Lower leg skin (tissue), 3 donors: ENCODE results near the gene BNC2.

Experiments used
- CTCF ChIP-seq, 3 donors: fragments of 450-650 bp; IDR thresholded peaks; one replicate each; pipeline ENCODE4 v1.5.1; 2016; ENCODE audit warnings: antibody characterized with exemption in 3 of 3, mild to moderate bottlenecking in 3 of 3, moderate library complexity in 2 of 3
- POLR2A ChIP-seq, 2 donors: fragments of 450-650 bp; IDR thresholded peaks; one replicate each; pipeline ENCODE4 v1.6.1; 2016 to 2017; ENCODE audit warnings: antibody characterized with exemption in 2 of 2, mild to moderate bottlenecking in 1 of 2, moderate library complexity in 1 of 2

- no peak for TF ChIP-seq CTCF (IDR thresholded peaks at IDR 0.05)
- TF ChIP-seq POLR2A (IDR thresholded peaks at IDR 0.05), result no peak
Measured at GRCh38 chr9:16542290-16542689, 328.2 kb downstream of the BNC2 start.
